ENCODE measurements around the gene CCDC33.

Gene CCDC33

DNA sequence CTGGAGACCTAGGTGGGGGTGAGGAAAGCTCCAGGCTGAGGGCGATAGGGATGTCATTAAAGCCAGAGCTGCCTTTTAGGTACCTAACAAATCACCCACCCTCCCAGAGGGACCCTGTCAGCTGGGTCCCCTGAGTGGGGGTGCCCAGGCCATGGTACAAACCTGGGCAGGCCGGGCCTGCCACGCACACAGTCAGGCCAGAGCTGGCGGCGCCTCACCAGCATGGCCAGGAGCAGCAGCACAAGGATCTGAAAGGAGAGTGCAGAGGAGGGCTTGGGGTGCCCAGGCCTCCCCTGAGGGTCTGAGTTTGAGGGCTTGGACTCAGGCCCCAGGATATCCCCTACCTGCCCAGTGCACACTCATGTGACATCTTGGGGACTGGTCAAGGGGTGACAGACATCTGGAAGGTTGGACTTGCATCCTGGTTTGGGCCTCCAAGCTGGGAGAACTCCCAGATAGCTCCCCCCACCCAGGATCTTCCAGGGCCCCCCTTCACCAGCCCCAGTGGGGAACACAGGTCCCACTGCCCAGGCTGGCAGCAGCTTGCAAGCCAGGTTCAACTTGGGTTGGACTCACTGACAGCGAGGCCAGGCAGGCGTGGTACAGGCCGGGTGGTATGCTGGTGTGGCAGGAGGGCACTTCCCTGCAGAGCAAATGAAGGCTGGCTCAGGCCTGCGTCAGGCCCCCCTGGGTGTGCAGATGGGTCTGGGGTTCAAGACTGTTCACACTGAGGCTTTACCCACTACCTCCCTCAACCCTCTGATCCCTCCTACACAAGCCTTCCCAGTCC, 38.8 kb upstream of the CCDC33 start:
- H3K36me3 ChIP-seq (ENCODE audit: control insufficient read depth in 2 of 2, insufficient read depth in 1 of 2, low read length in 2 of 2): peaks cover 0 to 12% of the 10 kb centered on the region in 2 experiments; a peak in 1 of 3 replicates
- H3K4me3 ChIP-seq (ENCODE audit: low read depth, low read length): no peak overlapping the region
- ChIA-PET CTCF (interaction anchor here (0.6 to 5.3 kb wide), 8 partner anchors 10 to 474 kb away, joined by 3 to 38 read pairs (median 4); no protein-coding TSS in a partner anchor), POLR2A (interaction anchor here (0.9 to 2.7 kb wide), 7 partner anchors 9 to 55 kb away, joined by 3 to 18 read pairs (median 10); partner anchors contain the start of gene ISLR)
- no peaks in the 10 kb centered on the region for H3K9me3 ChIP-seq (ENCODE audit: control insufficient read depth, insufficient read depth, low read depth, low read length)
- TF ChIP-seq ZNF23 (tag by site-specific recombination; IDR thresholded peaks at IDR 0.05; ENCODE audit: borderline replicate concordance) (no peak), GLIS2 (tag by site-specific recombination; IDR thresholded peaks at IDR 0.05) (peak; percentile 39; the same call in 1 of the 2 replicates), YY2 (tag by site-specific recombination; IDR thresholded peaks at IDR 0.05) (no peak), ZNF16 (tag by site-specific recombination; IDR thresholded peaks at IDR 0.05; ENCODE audit: low read depth) (no peak)
- TF ChIP-seq, protein P1, sequence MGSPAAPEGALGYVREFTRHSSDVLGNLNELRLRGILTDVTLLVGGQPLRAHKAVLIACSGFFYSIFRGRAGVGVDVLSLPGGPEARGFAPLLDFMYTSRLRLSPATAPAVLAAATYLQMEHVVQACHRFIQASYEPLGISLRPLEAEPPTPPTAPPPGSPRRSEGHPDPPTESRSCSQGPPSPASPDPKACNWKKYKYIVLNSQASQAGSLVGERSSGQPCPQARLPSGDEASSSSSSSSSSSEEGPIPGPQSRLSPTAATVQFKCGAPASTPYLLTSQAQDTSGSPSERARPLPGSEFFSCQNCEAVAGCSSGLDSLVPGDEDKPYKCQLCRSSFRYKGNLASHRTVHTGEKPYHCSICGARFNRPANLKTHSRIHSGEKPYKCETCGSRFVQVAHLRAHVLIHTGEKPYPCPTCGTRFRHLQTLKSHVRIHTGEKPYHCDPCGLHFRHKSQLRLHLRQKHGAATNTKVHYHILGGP (tag by site-specific recombination; IDR thresholded peaks at IDR 0.05): no peak
- no peak overlapping the region; the same call in 1 of the 2 replicates for H3K27ac ChIP-seq (ENCODE audit: extremely low read depth, low read depth, low read length)
- H3K4me1 ChIP-seq (ENCODE audit: control insufficient read depth, insufficient read depth, low read length): peaks cover 43% of the 10 kb centered on the region

GRCh38 chr15:74199297-74199652, 36.9 kb upstream of the CCDC33 start:
- Histone ChIP-seq H3K27ac (ENCODE audit: extremely low read depth, low read depth, low read length) (no peak overlapping the region), H3K36me3 (ENCODE audit: control insufficient read depth in 2 of 2, insufficient read depth in 1 of 2, low read length in 2 of 2) (peaks cover 0 to 12% of the 10 kb centered on the region in 2 experiments; a peak in 1 of 3 replicates), H3K9me3 (ENCODE audit: control insufficient read depth, insufficient read depth, low read depth, low read length) (no peaks in the 10 kb centered on the region), H3K4me3 (ENCODE audit: low read depth, low read length) (no peak overlapping the region), H3K4me1 (ENCODE audit: control insufficient read depth, insufficient read depth, low read length) (peaks cover 54% of the 10 kb centered on the region)
- POLR2A ChIA-PET: no interaction called here
- TF ChIP-seq ZNF629 (tag by site-specific recombination; IDR thresholded peaks at IDR 0.05) (no peak), ZNF157 (tag by site-specific recombination; IDR thresholded peaks at IDR 0.05) (no peak), ZNF146 (tag by site-specific recombination; IDR thresholded peaks at IDR 0.05) (no peak)
- CTCF ChIA-PET: interaction anchor here (2.1 kb wide), 1 partner anchor 123 kb away, joined by 6 read pairs; no protein-coding TSS in a partner anchor

GRCh38 chr15:74200412-74200815, 35.7 kb upstream of the CCDC33 start:
- H3K4me3 ChIP-seq (ENCODE audit: low read depth, low read length): no peak overlapping the region
- POLR2A ChIA-PET: interaction anchor here (1.3 to 3.1 kb wide), 3 partner anchors 9 to 40 kb away, joined by 5 to 21 read pairs (median 5); no protein-coding TSS in a partner anchor
- CTCF ChIA-PET: interaction anchor here (0.6 to 2.1 kb wide), 8 partner anchors 45 to 322 kb away, joined by 3 to 6 read pairs (median 4); no protein-coding TSS in a partner anchor
- TF ChIP-seq, protein P2, sequence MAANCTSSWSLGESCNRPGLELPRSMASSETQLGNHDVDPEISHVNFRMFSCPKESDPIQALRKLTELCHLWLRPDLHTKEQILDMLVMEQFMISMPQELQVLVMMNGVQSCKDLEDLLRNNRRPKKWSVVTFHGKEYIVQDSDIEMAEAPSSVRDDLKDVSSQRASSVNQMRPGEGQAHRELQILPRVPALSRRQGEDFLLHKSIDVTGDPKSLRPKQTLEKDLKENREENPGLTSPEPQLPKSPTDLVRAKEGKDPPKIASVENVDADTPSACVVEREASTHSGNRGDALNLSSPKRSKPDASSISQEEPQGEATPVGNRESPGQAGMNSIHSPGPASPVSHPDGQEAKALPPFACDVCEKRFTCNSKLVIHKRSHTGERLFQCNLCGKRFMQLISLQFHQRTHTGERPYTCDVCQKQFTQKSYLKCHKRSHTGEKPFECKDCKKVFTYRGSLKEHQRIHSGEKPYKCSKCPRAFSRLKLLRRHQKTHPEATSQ (tag by site-specific recombination; IDR thresholded peaks at IDR 0.05): no peak
- TF ChIP-seq ZNF629 (tag by site-specific recombination; IDR thresholded peaks at IDR 0.05) (peak; percentile 42; the same call in 1 of the 2 replicates), ZIC2 (tag by site-specific recombination; IDR thresholded peaks at IDR 0.05) (peak; percentile 15; the same call in 1 of the 2 replicates), ZNF776 (tag by site-specific recombination; IDR thresholded peaks at IDR 0.05; ENCODE audit: borderline replicate concordance) (no peak), ZNF600 (tag by site-specific recombination; IDR thresholded peaks at IDR 0.05) (peak; percentile 52; the same call in 1 of the 2 replicates), GLIS2 (tag by site-specific recombination; IDR thresholded peaks at IDR 0.05) (peak; percentile 30; the same call in 1 of the 2 replicates), KLF9 (tag by site-specific recombination; IDR thresholded peaks at IDR 0.05; ENCODE audit: low read depth) (no peak), ZNF335 (tag by site-specific recombination; conservative IDR thresholded peaks at IDR 0.05) (no peak), GLIS1 (tag by site-specific recombination; IDR thresholded peaks at IDR 0.05) (peak; percentile 55), ZNF521 (tag by site-specific recombination; IDR thresholded peaks at IDR 0.05) (no peak), ZFP37 (tag by site-specific recombination; IDR thresholded peaks at IDR 0.05) (no peak)
- TF ChIP-seq, protein P3, sequence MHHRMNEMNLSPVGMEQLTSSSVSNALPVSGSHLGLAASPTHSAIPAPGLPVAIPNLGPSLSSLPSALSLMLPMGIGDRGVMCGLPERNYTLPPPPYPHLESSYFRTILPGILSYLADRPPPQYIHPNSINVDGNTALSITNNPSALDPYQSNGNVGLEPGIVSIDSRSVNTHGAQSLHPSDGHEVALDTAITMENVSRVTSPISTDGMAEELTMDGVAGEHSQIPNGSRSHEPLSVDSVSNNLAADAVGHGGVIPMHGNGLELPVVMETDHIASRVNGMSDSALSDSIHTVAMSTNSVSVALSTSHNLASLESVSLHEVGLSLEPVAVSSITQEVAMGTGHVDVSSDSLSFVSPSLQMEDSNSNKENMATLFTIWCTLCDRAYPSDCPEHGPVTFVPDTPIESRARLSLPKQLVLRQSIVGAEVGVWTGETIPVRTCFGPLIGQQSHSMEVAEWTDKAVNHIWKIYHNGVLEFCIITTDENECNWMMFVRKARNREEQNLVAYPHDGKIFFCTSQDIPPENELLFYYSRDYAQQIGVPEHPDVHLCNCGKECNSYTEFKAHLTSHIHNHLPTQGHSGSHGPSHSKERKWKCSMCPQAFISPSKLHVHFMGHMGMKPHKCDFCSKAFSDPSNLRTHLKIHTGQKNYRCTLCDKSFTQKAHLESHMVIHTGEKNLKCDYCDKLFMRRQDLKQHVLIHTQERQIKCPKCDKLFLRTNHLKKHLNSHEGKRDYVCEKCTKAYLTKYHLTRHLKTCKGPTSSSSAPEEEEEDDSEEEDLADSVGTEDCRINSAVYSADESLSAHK (tag by site-specific recombination; IDR thresholded peaks at IDR 0.05): no peak
- TF ChIP-seq, protein P4, sequence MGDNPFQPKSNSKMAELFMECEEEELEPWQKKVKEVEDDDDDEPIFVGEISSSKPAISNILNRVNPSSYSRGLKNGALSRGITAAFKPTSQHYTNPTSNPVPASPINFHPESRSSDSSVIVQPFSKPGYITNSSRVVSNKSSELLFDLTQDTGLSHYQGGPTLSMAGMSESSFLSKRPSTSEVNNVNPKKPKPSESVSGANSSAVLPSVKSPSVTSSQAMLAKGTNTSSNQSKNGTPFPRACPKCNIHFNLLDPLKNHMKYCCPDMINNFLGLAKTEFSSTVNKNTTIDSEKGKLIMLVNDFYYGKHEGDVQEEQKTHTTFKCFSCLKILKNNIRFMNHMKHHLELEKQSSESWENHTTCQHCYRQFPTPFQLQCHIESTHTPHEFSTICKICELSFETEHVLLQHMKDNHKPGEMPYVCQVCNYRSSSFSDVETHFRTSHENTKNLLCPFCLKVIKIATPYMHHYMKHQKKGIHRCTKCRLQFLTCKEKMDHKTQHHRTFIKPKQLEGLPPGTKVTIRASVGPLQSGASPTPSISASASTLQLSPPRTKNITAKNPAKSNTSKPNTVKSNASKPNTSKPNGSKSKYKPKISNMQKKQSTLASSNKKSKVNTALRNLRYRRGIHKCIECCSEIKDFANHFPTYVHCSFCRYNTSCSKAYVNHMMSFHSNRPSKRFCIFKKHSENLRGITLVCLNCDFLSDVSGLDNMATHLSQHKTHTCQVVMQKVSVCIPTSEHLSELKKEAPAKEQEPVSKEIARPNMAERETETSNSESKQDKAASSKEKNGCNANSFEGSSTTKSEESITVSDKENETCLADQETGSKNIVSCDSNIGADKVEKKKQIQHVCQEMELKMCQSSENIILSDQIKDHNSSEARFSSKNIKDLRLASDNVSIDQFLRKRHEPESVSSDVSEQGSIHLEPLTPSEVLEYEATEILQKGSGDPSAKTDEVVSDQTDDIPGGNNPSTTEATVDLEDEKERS (tag by site-specific recombination; IDR thresholded peaks at IDR 0.05): no peak

More at GRCh38 chr15:74200412-74200815, 35.7 kb upstream of the CCDC33 start:
- H3K4me1 ChIP-seq (ENCODE audit: control insufficient read depth, insufficient read depth, low read length): peaks cover 56% of the 10 kb centered on the region
- peak overlapping the region; percentile 78 for H3K27ac ChIP-seq (ENCODE audit: extremely low read depth, low read depth, low read length)
- peaks cover 0 to 1% of the 10 kb centered on the region in 2 experiments; a peak in 1 of 3 replicates for H3K36me3 ChIP-seq (ENCODE audit: control insufficient read depth in 2 of 2, insufficient read depth in 1 of 2, low read length in 2 of 2)
- H3K9me3 ChIP-seq (ENCODE audit: control insufficient read depth, insufficient read depth, low read depth, low read length): no peaks in the 10 kb centered on the region
